ENCODE data around the gene EML4.

Gene EML4

GRCh38 chr2:42337846-42338566 is 168.9 kb downstream of the EML4 start:
- TF ChIP-seq CTCF (IDR thresholded peaks at IDR 0.05; ENCODE audit: low read depth, low read length, missing control alignments), result no peak
- H3K4me3 ChIP-seq (ENCODE audit: low read depth, low read length), result no peak overlapping the region
- in situ Hi-C loops (cut with HindIII; ENCODE audit: low sequenced_read_pairs), result no loop called here
- no peak for DNase-seq (ENCODE audit: low read depth)

- no peak for DNase-seq (ENCODE audit: low read depth)
- no peak overlapping the region for H3K4me3 ChIP-seq (ENCODE audit: low read depth, low read length)
- in situ Hi-C loops (cut with HindIII; ENCODE audit: low sequenced_read_pairs), result no loop called here
- TF ChIP-seq CTCF (IDR thresholded peaks at IDR 0.05; ENCODE audit: low read depth, low read length, missing control alignments), result no peak
Observed at GRCh38 chr2:42338567-42339190, 169.5 kb downstream of the EML4 start.

GRCh38 chr2:42339191-42339912 is 170.2 kb downstream of the EML4 start:
- no peak for TF ChIP-seq CTCF (IDR thresholded peaks at IDR 0.05; ENCODE audit: low read depth, low read length, missing control alignments)
- in situ Hi-C loops (cut with HindIII; ENCODE audit: low sequenced_read_pairs), result no loop called here
- DNase-seq (ENCODE audit: low read depth), result no peak
- H3K4me3 ChIP-seq (ENCODE audit: low read depth, low read length), result no peak overlapping the region

- TF ChIP-seq CTCF (IDR thresholded peaks at IDR 0.05; ENCODE audit: low read depth, low read length, missing control alignments), result no peak
- H3K4me3 ChIP-seq (ENCODE audit: low read depth, low read length), result no peak overlapping the region
- DNase-seq (ENCODE audit: low read depth), result no peak
- in situ Hi-C loops (cut with HindIII; ENCODE audit: low sequenced_read_pairs), result no loop called here
Observed at GRCh38 chr2:42340045-42340937, 171.1 kb downstream of the EML4 start.

- no peak for TF ChIP-seq CTCF (IDR thresholded peaks at IDR 0.05; ENCODE audit: low read depth, low read length, missing control alignments)
- in situ Hi-C loops (cut with HindIII; ENCODE audit: low sequenced_read_pairs), result no loop called here
- no peak overlapping the region for H3K4me3 ChIP-seq (ENCODE audit: low read depth, low read length)
- DNase-seq (ENCODE audit: low read depth), result no peak
Observed at GRCh38 chr2:42340938-42341636, 171.9 kb downstream of the EML4 start.

All from astrocyte of the cerebellum (primary cell).